KOPT-K1 (cell line): ENCODE data around the gene N4BP2L1.

Experiments used
- H3K27ac ChIP-seq: fragments of 200-600 bp; sonication (generic); 2 replicates; pipeline ENCODE4 v1.5.1; 2016; ENCODE audit warnings: antibody characterized with exemption, mild to moderate bottlenecking, low read depth, low read length; ENCODE audit not compliant: poor library complexity, severe bottlenecking
- H3K36me3 ChIP-seq: fragments of 200-600 bp; sonication (generic); 2 replicates; pipeline ENCODE4 v1.5.1; 2017; ENCODE audit warnings: antibody characterized with exemption, mild to moderate bottlenecking, low read length, moderate library complexity; ENCODE audit not compliant: insufficient read depth
- H3K9me3 ChIP-seq: fragments of 200-600 bp; sonication (generic); 2 replicates; pipeline ENCODE4 v1.5.1; 2017; ENCODE audit warnings: antibody characterized with exemption, low read length, mild to moderate bottlenecking; ENCODE audit not compliant: insufficient read depth, poor library complexity, severe bottlenecking

N4BP2L1 gene

GRCh38 chr13:32427852-32428580, at the start of gene N4BP2L1:
TSS of gene N4BP2L1 (minus strand) at chr13:32428130. CDS start at chr13:32428082, 48 bp downstream.
- Histone ChIP-seq H3K27ac (peak within 1 kb of the TSS; percentile 96), H3K9me3 (no peaks in the 10 kb centered on the region), H3K36me3 (peaks cover 14% of the 10 kb centered on the region)

GRCh38 chr13:32476892-32477291, 49.0 kb upstream of the N4BP2L1 start:
- no peak overlapping the region for H3K27ac ChIP-seq
- H3K9me3 ChIP-seq = no peaks in the 10 kb centered on the region
- no peaks in the 10 kb centered on the region for H3K36me3 ChIP-seq

GRCh38 chr13:32476021-32476731, 48.2 kb upstream of the N4BP2L1 start:
- H3K27ac ChIP-seq = no peak overlapping the region
- H3K9me3 ChIP-seq = no peaks in the 10 kb centered on the region
- H3K36me3 ChIP-seq = no peaks in the 10 kb centered on the region

DNA sequence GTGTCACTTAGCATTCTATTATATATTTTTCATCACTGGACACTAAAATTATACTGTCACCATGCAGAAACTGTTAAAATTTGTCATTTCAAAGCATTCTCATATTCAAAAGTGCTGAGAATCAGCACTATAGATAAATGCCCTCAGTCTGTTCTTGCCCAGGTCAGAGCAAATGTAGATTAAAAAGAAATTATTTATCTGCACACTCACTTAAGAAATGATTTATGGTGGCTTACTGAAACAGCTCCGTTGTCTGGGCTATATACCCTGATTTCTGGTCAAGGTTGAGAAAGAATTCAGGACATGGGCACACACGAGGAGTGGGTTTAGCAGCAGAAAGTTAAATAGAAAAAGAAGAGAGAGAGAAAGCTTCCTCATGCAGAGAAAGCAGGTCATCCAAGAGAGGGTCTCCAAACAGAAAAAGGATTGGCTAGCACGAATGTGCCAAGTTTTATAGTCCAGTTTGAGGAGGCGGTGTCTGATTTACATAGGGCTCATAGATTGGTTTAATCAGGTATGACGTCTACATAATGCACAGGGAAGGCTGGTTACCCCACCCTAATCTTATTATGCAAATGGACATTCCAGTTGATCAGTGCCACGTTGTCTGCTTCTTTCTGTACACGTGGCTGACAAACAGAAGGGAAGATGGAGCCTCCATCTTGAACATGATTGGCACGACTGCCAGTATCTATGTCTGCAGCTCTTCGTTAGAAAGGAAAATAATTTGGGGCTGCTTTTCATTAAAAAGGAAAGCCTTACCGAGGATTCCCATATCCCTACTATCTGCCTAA, 47.3 kb upstream of the N4BP2L1 start:
- H3K27ac ChIP-seq = no peak overlapping the region

GRCh38 chr13:32473650-32474049, 45.7 kb upstream of the N4BP2L1 start:
- no peak overlapping the region for H3K27ac ChIP-seq
- H3K36me3 ChIP-seq = no peaks in the 10 kb centered on the region
- no peaks in the 10 kb centered on the region for H3K9me3 ChIP-seq

More for the DNA sequence above, 47.3 kb upstream of the N4BP2L1 start:
- no peaks in the 10 kb centered on the region for H3K9me3 ChIP-seq
- no peaks in the 10 kb centered on the region for H3K36me3 ChIP-seq

GRCh38 chr13:32472194-32472621, 44.3 kb upstream of the N4BP2L1 start:
- Histone ChIP-seq H3K27ac (no peak overlapping the region), H3K9me3 (no peaks in the 10 kb centered on the region), H3K36me3 (no peaks in the 10 kb centered on the region)

GRCh38 chr13:32471187-32471922, 43.4 kb upstream of the N4BP2L1 start:
- Histone ChIP-seq H3K36me3 (no peaks in the 10 kb centered on the region), H3K27ac (no peak overlapping the region)

DNA sequence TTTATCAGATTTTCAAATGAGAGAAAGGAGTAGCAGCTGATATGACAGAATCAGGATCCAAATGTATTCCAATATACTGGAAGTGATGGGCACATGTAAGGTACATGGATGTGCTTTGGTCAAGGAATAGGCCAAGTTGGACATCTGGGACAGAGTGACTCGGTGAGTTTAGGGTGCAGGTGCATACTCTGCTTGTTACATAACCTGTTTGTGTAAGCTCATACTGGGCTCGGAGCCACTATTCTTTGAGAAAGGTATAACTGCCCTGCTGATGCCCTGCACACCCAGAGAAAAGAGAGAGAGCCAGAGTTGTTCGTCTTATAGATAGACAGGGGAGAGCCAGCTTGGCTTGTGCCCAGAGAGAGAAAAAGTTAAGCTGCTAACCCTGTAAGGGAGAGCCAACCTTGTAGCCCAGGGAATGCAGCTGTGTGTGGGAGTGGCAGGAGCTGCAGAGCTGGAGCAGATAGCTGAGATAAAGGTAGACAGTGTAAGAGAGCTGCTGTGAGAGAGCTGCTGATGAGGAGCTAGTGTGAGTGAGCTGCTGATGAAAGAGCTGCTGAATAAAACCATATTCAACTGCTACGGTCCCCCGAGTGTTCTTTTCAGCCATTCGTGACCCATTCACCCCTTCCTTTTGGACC, 40.7 kb upstream of the N4BP2L1 start:
- Histone ChIP-seq H3K9me3 (no peaks in the 10 kb centered on the region), H3K36me3 (no peaks in the 10 kb centered on the region), H3K27ac (no peak overlapping the region)

More at GRCh38 chr13:32471187-32471922, 43.4 kb upstream of the N4BP2L1 start:
- H3K9me3 ChIP-seq = no peaks in the 10 kb centered on the region

- Histone ChIP-seq H3K27ac (no peak overlapping the region), H3K9me3 (peaks cover 26% of the 10 kb centered on the region), H3K36me3 (no peaks in the 10 kb centered on the region)
Observed at GRCh38 chr13:32456591-32456990, 28.7 kb upstream of the N4BP2L1 start.

DNA sequence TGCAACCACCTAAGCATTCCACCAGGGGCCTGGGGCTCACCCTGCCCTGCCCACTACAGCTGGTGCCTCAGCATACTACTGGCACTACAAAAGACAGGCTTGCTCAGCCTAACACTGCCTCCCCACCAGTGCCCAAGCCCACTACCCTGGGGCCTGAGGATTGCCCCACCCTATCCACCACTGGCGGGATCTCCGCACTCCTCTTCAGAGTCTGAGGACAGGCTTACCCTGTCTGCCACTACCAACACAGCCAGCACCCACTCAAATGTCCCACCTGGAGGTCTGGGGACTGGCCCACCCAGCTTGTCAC, 27.6 kb upstream of the N4BP2L1 start:
- no peak overlapping the region for H3K27ac ChIP-seq
- H3K36me3 ChIP-seq = no peaks in the 10 kb centered on the region
- peaks cover 26% of the 10 kb centered on the region for H3K9me3 ChIP-seq

DNA sequence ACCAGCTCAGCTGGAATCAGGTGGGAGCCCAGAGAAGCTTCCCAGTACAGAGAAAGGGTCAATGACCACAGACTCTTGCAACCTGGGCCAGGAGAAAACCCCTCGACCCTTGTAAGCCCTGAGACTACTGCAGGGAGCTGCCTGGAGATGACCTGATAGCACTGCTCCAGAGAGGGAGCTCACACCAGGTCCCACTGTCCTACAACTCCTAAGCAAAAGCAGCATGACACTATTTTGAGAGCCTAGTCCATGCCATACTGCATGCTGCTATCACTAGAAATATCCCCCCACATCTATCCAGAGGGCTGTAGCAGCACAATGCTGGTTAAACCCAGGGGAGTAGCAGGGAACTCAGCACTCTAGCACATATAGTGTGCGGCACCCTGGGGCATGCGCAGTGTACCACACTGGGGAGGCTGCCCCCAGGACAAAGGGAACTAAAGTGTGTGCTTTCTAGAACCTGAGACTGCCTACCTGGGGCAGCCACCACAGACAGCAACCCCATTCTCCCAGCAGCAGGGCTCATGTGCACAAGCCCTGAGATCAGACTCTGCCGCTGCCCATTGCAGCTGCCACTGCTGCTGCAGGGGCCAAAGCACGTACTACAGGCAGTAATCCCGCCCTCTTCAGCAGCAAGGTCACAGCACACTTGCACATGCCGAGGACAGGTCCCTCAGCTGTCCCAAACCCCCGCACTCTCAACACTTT, 27.1 kb upstream of the N4BP2L1 start:
- Histone ChIP-seq H3K36me3 (no peaks in the 10 kb centered on the region), H3K27ac (no peak overlapping the region), H3K9me3 (peaks cover 26% of the 10 kb centered on the region)

DNA sequence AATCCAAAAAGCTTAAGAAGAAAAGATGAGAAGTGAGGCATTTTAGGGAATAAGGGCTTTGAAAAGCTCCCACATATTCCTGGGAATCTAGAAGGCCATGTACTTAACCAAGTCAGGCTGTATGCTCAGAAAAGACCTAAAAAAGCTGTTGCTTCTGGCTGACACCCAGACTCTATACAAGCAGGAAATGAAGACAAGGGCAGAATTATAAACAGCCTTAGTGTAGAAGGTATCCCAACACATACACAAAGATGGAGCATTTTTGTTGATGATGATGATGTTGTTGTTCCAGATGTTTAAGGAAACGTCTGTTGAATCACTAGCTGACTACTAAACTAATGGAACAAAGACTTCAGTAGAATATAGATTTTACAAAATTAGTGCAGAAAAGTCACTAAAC, 26.1 kb upstream of the N4BP2L1 start:
- peaks cover 26% of the 10 kb centered on the region for H3K9me3 ChIP-seq
- H3K27ac ChIP-seq = no peak overlapping the region

DNA sequence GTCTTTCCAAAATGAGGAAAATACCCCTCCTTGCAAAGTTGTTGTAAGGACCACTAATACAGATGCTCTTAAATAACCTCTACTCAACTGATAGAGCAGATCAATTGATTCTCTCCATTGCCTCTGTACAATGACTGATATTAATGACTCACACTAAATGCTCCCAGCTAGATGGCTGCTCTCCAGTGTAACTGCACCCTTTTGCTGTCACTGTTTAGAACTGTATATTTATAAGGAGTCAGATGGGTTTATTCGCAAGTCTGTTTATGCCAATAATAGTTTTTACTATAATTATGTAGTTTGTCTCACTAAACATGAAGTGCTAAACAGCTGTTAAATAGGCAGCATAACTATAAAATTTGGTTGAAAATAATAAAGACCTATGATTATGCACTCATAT, 21.0 kb upstream of the N4BP2L1 start:
- H3K9me3 ChIP-seq = no peaks in the 10 kb centered on the region
- H3K27ac ChIP-seq = no peak overlapping the region
- H3K36me3 ChIP-seq = no peaks in the 10 kb centered on the region

More for the DNA sequence above, 26.1 kb upstream of the N4BP2L1 start:
- H3K36me3 ChIP-seq = no peaks in the 10 kb centered on the region
